NCI-H128 (cell line): ENCODE measurements around the gene OR51M1.

Source experiments
- DNase-seq: peaks from one replicate; lab custom pipeline; 2025; ENCODE audit not compliant: unreplicated experiment; lab: John Stamatoyannopoulos, UW

The OR51M1 gene

DNA sequence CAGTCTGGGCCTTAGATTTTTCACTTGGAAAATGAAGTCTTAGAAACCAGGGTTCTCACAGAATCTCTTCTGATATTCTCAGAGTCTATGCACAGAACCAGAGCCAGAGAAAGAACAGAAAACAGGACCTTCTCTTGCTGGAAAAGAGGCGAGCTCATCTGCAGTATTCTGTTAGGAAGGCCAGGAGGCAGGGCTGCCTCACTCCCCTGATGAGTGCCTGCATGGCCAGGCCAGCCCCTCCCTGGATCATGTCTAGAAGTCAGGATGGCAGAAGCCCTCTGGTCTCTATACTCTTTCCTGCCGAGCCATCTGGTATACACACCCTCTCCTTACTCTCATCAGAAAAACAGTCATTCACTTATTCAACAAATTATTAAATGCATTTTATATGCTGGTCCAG lies 723 bp downstream of the OR51M1 start:
- no peak for DNase-seq

DNA sequence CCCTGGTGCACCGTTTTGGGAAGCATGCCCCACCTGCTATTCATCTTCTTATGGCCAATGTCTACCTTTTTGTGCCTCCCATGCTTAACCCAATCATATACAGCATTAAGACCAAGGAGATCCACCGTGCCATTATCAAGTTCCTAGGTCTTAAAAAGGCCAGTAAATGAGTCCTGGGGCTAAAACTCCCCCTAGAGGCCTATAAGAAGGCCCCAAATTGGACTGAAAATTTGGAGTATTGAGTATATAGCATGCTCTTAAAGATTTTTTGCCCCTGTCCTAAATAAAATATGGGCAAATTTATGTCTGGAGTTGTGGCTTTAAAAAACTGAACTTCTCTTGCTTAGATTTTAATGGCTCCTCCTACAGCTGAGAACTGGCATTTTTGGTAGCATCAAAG lies 6.6 kb downstream of the OR51M1 start:
- DNase-seq, result no peak

DNA sequence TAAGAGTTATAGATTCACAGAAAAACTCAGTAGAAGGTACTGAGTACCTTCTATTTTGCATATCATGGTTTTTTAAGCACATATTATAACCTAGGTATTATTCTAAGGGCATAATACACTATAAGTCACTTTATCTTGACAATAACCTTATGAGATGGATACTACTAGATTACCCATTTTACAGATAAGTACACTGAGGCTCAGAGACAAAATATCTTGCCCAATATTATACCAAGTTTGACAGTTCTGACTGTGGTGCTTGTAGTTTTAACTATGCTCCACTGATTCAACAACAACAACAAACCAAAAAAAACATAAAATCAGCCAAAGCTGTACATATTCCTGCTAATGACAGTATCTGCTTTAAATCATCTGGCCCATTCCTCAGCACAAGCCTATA lies 10.5 kb downstream of the OR51M1 start:
- DNase-seq, result no peak

DNA sequence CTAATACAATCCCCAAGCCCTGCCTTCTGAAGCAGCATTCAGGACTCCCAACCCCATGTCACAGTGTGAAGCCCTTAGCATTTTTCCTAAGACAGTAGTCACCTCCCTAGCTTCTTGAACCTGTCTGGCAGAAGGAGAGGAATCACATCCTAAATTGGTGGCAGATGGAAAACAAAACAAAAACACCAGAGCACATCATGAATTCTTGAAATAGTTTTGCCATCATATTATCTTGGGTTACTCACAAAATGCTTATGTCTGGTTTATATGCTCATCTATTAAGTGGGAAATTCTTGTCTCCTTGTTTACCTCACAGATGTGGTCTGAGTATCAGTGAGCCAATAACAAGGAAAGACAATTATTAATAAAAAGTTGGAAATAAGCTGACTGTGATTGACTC lies 15.3 kb downstream of the OR51M1 start:
- DNase-seq, result no peak

DNA sequence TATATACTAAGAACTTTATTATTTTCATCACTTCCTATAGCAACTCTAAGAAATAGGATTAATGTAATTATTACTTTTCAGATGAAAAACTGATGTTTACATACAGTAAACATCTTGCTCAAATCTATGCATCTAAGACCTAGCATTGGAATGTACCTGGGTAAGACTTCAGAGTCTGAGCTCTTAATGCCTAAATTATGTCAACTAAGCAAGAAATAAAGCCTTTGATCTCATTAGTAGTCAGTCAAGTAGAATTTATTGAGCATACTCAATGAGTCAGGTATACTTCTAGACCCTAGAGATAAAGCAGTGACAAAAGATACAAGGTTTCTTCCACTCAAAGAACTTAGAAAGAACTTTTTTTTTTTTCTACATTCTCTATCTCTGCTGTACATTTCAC lies 21.6 kb downstream of the OR51M1 start:
- DNase-seq, result no peak

DNA sequence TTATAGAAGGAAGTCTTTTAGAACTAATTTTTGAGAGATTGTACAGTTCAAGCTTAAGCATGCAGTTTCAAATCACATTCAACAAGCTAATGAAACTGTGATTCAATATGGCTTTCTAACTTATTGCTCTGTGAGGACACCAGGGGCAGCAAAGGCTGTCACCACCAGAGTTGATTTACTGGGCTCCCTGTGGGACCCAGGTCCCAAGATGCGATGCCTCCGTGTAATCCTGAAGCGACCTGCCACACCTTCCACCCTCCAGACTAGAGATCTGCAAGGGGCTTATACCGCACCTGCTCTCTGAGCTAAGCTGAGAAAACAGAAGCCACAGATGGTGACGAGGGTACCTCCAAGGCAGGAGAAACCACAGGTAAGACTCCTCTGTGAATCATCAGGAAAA lies 37.4 kb downstream of the OR51M1 start:
- DNase-seq, result no peak

DNA sequence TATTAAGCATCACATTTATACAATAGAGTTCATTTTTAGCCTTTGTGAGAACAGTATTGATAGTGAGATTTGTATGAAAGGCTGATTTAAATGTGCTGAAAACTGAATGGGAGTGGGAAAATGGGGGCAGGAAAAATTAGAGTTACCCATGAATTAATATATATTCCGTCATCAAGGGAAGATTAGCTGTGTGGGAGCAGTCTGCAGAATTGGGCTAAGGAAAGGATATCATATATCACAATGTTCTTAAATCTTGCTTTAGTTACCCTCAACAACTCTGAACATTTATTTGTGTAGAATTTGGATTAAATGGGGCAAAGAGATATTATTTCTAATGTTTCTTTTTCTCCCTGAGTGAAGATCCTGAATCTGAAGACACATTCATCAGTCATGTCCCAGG lies 38.2 kb downstream of the OR51M1 start, which contains the start of gene OR51Q1:
Gene OR51Q1, plus strand, starts transcription at position 301 of the 400 bp plus-strand sequence. Its CDS starts 90 bp downstream, at position 391.
- no peak for DNase-seq

DNA sequence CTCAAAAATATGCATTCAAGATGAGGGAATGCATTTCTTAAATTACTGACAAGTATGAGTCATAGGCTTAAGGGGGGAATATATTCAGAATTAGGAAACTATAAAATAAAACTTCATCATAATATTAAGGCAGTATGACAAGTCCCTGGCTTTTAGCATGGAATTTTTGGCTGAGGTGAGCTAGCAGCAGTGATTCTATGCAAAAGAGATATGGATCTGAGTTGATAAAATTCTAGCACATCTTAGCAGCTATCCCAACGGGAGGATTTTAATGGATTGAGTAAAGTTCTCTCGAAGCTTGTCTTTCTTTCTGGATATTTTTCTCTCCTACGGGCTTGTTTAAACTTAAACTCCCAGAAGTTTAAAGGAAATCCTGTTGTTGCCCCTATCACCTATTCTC lies 39.5 kb downstream of the OR51M1 start:
- no peak for DNase-seq

DNA sequence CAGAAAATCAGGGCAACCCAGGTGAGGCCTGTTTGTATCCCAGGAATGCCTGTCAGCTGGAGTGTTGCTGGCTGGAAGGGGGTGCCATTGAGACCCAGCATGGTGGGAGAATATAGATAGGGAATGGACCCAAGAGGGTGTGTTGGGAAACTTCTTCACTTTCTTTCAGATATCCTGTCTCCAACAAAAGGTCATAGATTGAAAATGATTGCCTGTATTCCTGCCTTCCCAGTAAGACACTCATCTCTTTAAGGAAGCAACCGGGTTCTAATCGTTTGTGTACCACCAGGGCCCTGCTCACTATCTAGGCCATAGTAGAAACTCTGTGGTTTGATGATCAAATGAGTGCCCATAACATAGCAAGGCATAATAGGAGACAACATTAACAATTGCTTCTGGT lies 57.8 kb downstream of the OR51M1 start, which contains the start of gene OR51I1:
Gene OR51I1, minus strand, starts transcription at position 101 of the 400 bp plus-strand sequence. Its CDS starts 0 bp downstream, at position 101.
- no peak for DNase-seq
